Measurements from ENCODE around the gene PDX1.

Gene PDX1

GRCh38 chr13:27969082-27969865 lies 49.5 kb downstream of the PDX1 start, which contains the start of gene CDX2:
Gene CDX2, minus strand, starts transcription at chr13:27969315. Its CDS starts 309 bp downstream, at chr13:27969006.
- no peak for TF ChIP-seq CTCF (IDR thresholded peaks at IDR 0.05; ENCODE audit: low read depth, low read length)
- no peak within 1 kb of the TSS for H3K4me3 ChIP-seq (ENCODE audit: low read depth, low read length)

GRCh38 chr13:27969866-27970229 lies 50.0 kb downstream of the PDX1 start:
- H3K4me3 ChIP-seq (ENCODE audit: low read depth, low read length) = no peak overlapping the region
- TF ChIP-seq CTCF (IDR thresholded peaks at IDR 0.05; ENCODE audit: low read depth, low read length) = no peak

GRCh38 chr13:27970382-27971235 lies 50.8 kb downstream of the PDX1 start:
- no peak overlapping the region for H3K4me3 ChIP-seq (ENCODE audit: low read depth, low read length)
- no peak for TF ChIP-seq CTCF (IDR thresholded peaks at IDR 0.05; ENCODE audit: low read depth, low read length)

- TF ChIP-seq CTCF (IDR thresholded peaks at IDR 0.05; ENCODE audit: low read depth, low read length) = no peak
- H3K4me3 ChIP-seq (ENCODE audit: low read depth, low read length) = no peak overlapping the region
Observed at GRCh38 chr13:27971236-27971645, 51.4 kb downstream of the PDX1 start.

- no peak overlapping the region for H3K4me3 ChIP-seq (ENCODE audit: low read depth, low read length)
- TF ChIP-seq CTCF (IDR thresholded peaks at IDR 0.05; ENCODE audit: low read depth, low read length) = no peak
Observed at GRCh38 chr13:27971776-27972477, 52.1 kb downstream of the PDX1 start.

GRCh38 chr13:27972478-27972820 lies 52.6 kb downstream of the PDX1 start:
- TF ChIP-seq CTCF (IDR thresholded peaks at IDR 0.05; ENCODE audit: low read depth, low read length) = no peak
- no peak overlapping the region for H3K4me3 ChIP-seq (ENCODE audit: low read depth, low read length)
